Natural killer cell (primary cell): Measurements from ENCODE around the gene RNF130. TPM values are rescaled to one million over a fixed set of nuclear protein-coding genes. Genes with fewer than 3 reads are reported as not detected.

Source experiments
- ATAC-seq, 3 donors: fragments of 150-1000 bp in 2 of 3; fragments of 200-7000 bp in 1 of 3; cut with Tn5 transposase; 1 replicate in 1 of 3; 2 replicates in 2 of 3; pipeline ENCODE4 v1.10.0; 2021; ENCODE audit warnings: mild to moderate bottlenecking in 2 of 3, moderate library complexity in 2 of 3
- DNase-seq, 2 donors: peaks; one replicate each; pipeline versions ENCODE4 v3.0.0 to v3.0.0-alpha.2; 2013 to 2021; ENCODE audit warnings: mixed read lengths in 1 of 2
- H3K27ac ChIP-seq: one replicate; pipeline ENCODE4 v1.5.1; 2013; ENCODE audit warnings: mild to moderate bottlenecking, low read length
- H3K27me3 ChIP-seq: one replicate; pipeline ENCODE4 v1.6.1; 2013; ENCODE audit warnings: low read length; ENCODE audit not compliant: control insufficient read depth, insufficient read depth
- H3K36me3 ChIP-seq: one replicate; pipeline ENCODE4 v1.6.1; 2013; ENCODE audit warnings: low read length; ENCODE audit not compliant: control insufficient read depth, insufficient read depth
- H3K4me1 ChIP-seq: one replicate; pipeline ENCODE4 v1.6.1; 2013; ENCODE audit warnings: low read length; ENCODE audit not compliant: control insufficient read depth, insufficient read depth
- H3K4me3 ChIP-seq: one replicate; pipeline ENCODE4 v1.5.1; 2013; ENCODE audit warnings: low read length
- H3K9me3 ChIP-seq: one replicate; pipeline ENCODE4 v1.6.1; 2013; ENCODE audit warnings: low read length; ENCODE audit not compliant: control insufficient read depth, insufficient read depth
- H3K27ac Mint-ChIP-seq, 2 donors: one replicate each; pipeline ENCODE4 v1.8.0; 2022; ENCODE audit warnings: mild to moderate bottlenecking in 2 of 2, mixed read lengths in 2 of 2, moderate library complexity in 1 of 2
- H3K27me3 Mint-ChIP-seq, 2 donors: one replicate each; pipeline ENCODE4 v1.8.0; 2022; ENCODE audit warnings: low read depth in 2 of 2, mixed read lengths in 2 of 2
- H3K36me3 Mint-ChIP-seq: one replicate; pipeline ENCODE4 v1.8.0; 2022; ENCODE audit warnings: mixed read lengths
- H3K4me1 Mint-ChIP-seq, 2 donors: one replicate each; pipeline ENCODE4 v1.8.0; 2022; ENCODE audit warnings: mixed read lengths in 2 of 2
- H3K4me3 Mint-ChIP-seq: one replicate; pipeline ENCODE4 v1.8.0; 2022; ENCODE audit warnings: mild to moderate bottlenecking, moderate library complexity, mixed read lengths
- H3K9me3 Mint-ChIP-seq, 2 donors: one replicate each; pipeline ENCODE4 v1.8.0; 2022; ENCODE audit warnings: mixed read lengths in 2 of 2
- CTCF ChIP-seq: fragments of 200-600 bp; IDR thresholded peaks from one replicate; pipeline ENCODE4 v1.8.0; 2022; ENCODE audit warnings: antibody characterized with exemption
- WGBS: methylation state at CpG from one replicate; pipeline ENCODE4 v1.1.7; 2013; ENCODE audit warnings: missing lambda C conversion rate; ENCODE audit not compliant: insufficient coverage; 5-methylcytosine and 5-hydroxymethylcytosine counted together
- intact Hi-C: fragments of 100-400 bp; cut with micrococcal nuclease; formaldehyde crosslinking; loops from one replicate; pipeline ENCODE4 v1.14.2; 2022
- total RNA-seq, 4 donors: library from RNA; stranded (reverse); fragments of 120-200 nt in 1 of 4; gene quantifications; one replicate each; pipeline versions ENCODE4 v1.2.3 to v1.2.4, GENCODE V29; 2013 to 2022

The RNF130 gene
- total RNA-seq, 3 donors from 2014 or later (not counting 1 experiment from before 2014, with no cell fraction given): 24.4 to 35.0 (median 25.5) TPM

GRCh38 chr5:180083529-180084060 is 12.0 kb upstream of the RNF130 start:
- DNase-seq: no peak
- H3K9me3 Mint-ChIP-seq: no peaks in the 10 kb centered on the region
- H3K27me3 Mint-ChIP-seq: peaks cover 35% of the 10 kb centered on the region in 2 donors
- intact Hi-C loops: no loop called here
- Histone ChIP-seq H3K27me3 (peaks cover 19% of the 10 kb centered on the region), H3K9me3 (no peaks in the 10 kb centered on the region), H3K4me1 (peaks cover 51% of the 10 kb centered on the region), H3K36me3 (no peaks in the 10 kb centered on the region), H3K4me3 (no peak overlapping the region), H3K27ac (no peak overlapping the region)
- H3K4me3 Mint-ChIP-seq: no peak overlapping the region
- no peak for ATAC-seq
- H3K4me1 Mint-ChIP-seq: peaks cover 37 to 51% of the 10 kb centered on the region in 2 donors
- H3K36me3 Mint-ChIP-seq: no peaks in the 10 kb centered on the region
- 94% methylated on average over 10 of the region's 10 CpGs for WGBS
- TF ChIP-seq CTCF: no peak
- H3K27ac Mint-ChIP-seq: no peak overlapping the region

- intact Hi-C loops: no loop called here
- Histone ChIP-seq H3K27me3 (peaks cover 19% of the 10 kb centered on the region), H3K27ac (no peak overlapping the region), H3K36me3 (no peaks in the 10 kb centered on the region), H3K4me3 (no peak overlapping the region), H3K9me3 (no peaks in the 10 kb centered on the region), H3K4me1 (peaks cover 51% of the 10 kb centered on the region)
- H3K36me3 Mint-ChIP-seq: no peaks in the 10 kb centered on the region
- H3K27me3 Mint-ChIP-seq: peaks cover 37 to 40% of the 10 kb centered on the region in 2 donors
- TF ChIP-seq CTCF: no peak
- no peaks in the 10 kb centered on the region for H3K9me3 Mint-ChIP-seq
- ATAC-seq (no peak), DNase-seq (no peak)
- H3K4me3 Mint-ChIP-seq: no peak overlapping the region
- no peak overlapping the region for H3K27ac Mint-ChIP-seq
- 91% methylated on average over 17 of the region's 17 CpGs for WGBS
- peaks cover 31 to 43% of the 10 kb centered on the region in 2 donors for H3K4me1 Mint-ChIP-seq
These were observed 11.3 kb upstream of the RNF130 start for GRCh38 chr5:180082633-180083420.

GRCh38 chr5:180081481-180081880 is 9.9 kb upstream of the RNF130 start:
- Histone ChIP-seq H3K36me3 (no peaks in the 10 kb centered on the region), H3K27ac (no peak overlapping the region), H3K9me3 (no peaks in the 10 kb centered on the region), H3K27me3 (peaks cover 19% of the 10 kb centered on the region), H3K4me3 (no peak overlapping the region), H3K4me1 (peaks cover 40% of the 10 kb centered on the region)
- no peak for DNase-seq
- no peak for TF ChIP-seq CTCF
- Mint-ChIP-seq H3K27ac (no peak overlapping the region), H3K9me3 (no peaks in the 10 kb centered on the region), H3K36me3 (no peaks in the 10 kb centered on the region), H3K4me1 (peaks cover 23 to 33% of the 10 kb centered on the region in 2 donors), H3K27me3 (peaks cover 38 to 43% of the 10 kb centered on the region in 2 donors), H3K4me3 (no peak overlapping the region)
- ATAC-seq: no peak
- intact Hi-C loops: no loop called here
- WGBS: 89% methylated on average over 5 of the region's 5 CpGs
